ENCODE measurements around the gene METAP1D.

METAP1D gene

GRCh38 chr2:172095146-172095904, 95.6 kb downstream of the METAP1D start:
- Histone ChIP-seq H3K9ac (ENCODE audit: low read length) (no peak overlapping the region), H3K9me3 (ENCODE audit: insufficient read depth, low read length) (no peaks in the 10 kb centered on the region), H3K36me3 (replicated peaks; ENCODE audit: low read depth, low read length) (no peaks in the 10 kb centered on the region), H3K4me3 (ENCODE audit: low read length) (no peak overlapping the region), H3K27me3 (ENCODE audit: low read depth, low read length) (peaks cover 12% of the 10 kb centered on the region; the same call in 1 of the 2 replicates), H3K4me2 (ENCODE audit: low read length) (no peak overlapping the region), H3K4me1 (ENCODE audit: low read length) (peaks cover 9% of the 10 kb centered on the region), H3K79me2 (ENCODE audit: low read length) (no peaks in the 10 kb centered on the region), H2AFZ (ENCODE audit: low read depth, low read length) (no peak overlapping the region), H3K27ac (ENCODE audit: low read length) (no peak overlapping the region), H4K20me1 (ENCODE audit: insufficient read depth, low read length) (no peaks in the 10 kb centered on the region)
- TF ChIP-seq, protein P1, sequence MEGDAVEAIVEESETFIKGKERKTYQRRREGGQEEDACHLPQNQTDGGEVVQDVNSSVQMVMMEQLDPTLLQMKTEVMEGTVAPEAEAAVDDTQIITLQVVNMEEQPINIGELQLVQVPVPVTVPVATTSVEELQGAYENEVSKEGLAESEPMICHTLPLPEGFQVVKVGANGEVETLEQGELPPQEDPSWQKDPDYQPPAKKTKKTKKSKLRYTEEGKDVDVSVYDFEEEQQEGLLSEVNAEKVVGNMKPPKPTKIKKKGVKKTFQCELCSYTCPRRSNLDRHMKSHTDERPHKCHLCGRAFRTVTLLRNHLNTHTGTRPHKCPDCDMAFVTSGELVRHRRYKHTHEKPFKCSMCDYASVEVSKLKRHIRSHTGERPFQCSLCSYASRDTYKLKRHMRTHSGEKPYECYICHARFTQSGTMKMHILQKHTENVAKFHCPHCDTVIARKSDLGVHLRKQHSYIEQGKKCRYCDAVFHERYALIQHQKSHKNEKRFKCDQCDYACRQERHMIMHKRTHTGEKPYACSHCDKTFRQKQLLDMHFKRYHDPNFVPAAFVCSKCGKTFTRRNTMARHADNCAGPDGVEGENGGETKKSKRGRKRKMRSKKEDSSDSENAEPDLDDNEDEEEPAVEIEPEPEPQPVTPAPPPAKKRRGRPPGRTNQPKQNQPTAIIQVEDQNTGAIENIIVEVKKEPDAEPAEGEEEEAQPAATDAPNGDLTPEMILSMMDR (IDR thresholded peaks at IDR 0.05; ENCODE audit: low read depth, low read length), result no peak
- TF ChIP-seq EZH2phosphoT487 (IDR thresholded peaks at IDR 0.05; ENCODE audit: low read depth), result no peak

GRCh38 chr2:172095905-172096625, 96.3 kb downstream of the METAP1D start:
- H3K4me2 ChIP-seq (ENCODE audit: low read length), result no peak overlapping the region
- peaks cover 12% of the 10 kb centered on the region; the same call in 1 of the 2 replicates for H3K27me3 ChIP-seq (ENCODE audit: low read depth, low read length)
- H3K79me2 ChIP-seq (ENCODE audit: low read length), result no peaks in the 10 kb centered on the region
- H3K36me3 ChIP-seq (replicated peaks; ENCODE audit: low read depth, low read length), result no peaks in the 10 kb centered on the region
- no peak overlapping the region for H2AFZ ChIP-seq (ENCODE audit: low read depth, low read length)
- no peak overlapping the region for H3K4me3 ChIP-seq (ENCODE audit: low read length)
- no peak overlapping the region for H3K27ac ChIP-seq (ENCODE audit: low read length)
- H4K20me1 ChIP-seq (ENCODE audit: insufficient read depth, low read length), result no peaks in the 10 kb centered on the region
- TF ChIP-seq, protein P1 (IDR thresholded peaks at IDR 0.05; ENCODE audit: low read depth, low read length), result no peak
- TF ChIP-seq EZH2phosphoT487 (IDR thresholded peaks at IDR 0.05; ENCODE audit: low read depth), result no peak
- no peak overlapping the region for H3K9ac ChIP-seq (ENCODE audit: low read length)
- H3K9me3 ChIP-seq (ENCODE audit: insufficient read depth, low read length), result no peaks in the 10 kb centered on the region
- peaks cover 9% of the 10 kb centered on the region for H3K4me1 ChIP-seq (ENCODE audit: low read length)

DNA sequence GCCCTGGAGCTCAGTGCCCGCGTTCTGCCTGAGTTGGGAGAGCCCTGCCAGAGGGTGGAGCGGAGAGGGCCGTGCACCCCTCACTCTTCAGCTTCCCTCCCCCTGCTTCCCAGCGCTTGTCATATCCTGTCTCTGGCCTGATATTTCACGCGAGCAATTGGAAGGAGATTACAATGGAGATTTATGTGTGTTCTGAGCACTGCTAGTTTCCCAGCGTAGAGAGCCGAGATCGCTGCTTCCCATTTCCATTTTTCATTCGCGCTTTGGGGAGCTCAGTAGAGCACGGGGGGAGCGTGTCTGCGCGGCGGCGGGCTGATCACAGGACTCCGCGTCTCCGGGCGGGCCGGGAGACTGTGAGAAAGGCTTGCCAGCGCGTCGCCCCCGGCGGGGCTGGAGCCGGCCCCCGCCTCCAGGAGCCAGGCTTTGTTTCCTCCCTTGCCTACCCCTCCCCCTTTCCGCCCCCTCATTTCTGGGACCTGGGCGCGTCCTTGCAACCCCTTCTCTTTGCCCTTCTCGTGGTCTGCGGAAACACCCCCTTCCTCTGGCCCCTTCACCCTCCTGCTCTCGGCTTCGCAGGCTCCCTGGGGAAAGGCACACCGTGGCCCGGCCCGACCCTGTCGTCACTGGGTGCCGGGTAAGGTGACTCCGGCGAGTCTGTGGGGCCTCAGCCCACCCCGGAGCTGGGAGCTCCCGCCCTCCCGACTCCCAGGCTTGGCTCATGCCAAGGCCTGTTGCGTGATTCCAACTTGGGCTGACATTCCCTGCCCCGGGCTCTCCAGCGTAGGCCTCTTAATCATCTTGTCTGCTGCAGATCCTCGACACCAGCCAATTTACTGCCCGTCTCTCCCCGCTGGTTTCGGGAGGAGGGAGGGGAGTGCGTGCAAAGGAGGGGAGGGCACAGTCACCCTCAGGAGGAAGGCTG, 97.1 kb downstream of the METAP1D start:
- TF ChIP-seq EZH2phosphoT487 (IDR thresholded peaks at IDR 0.05; ENCODE audit: low read depth), result no peak
- TF ChIP-seq, protein P1 (IDR thresholded peaks at IDR 0.05; ENCODE audit: low read depth, low read length), result no peak
- 0 out of 2 replicates have a peak, but pooled peaks cover 10% of the 10 kb centered on the region for H3K27me3 ChIP-seq (ENCODE audit: low read depth, low read length)
- no peaks in the 10 kb centered on the region for H3K79me2 ChIP-seq (ENCODE audit: low read length)
- H3K9ac ChIP-seq (ENCODE audit: low read length), result no peak overlapping the region
- no peaks in the 10 kb centered on the region for H3K36me3 ChIP-seq (replicated peaks; ENCODE audit: low read depth, low read length)
- no peak overlapping the region for H3K4me2 ChIP-seq (ENCODE audit: low read length)
- H3K4me3 ChIP-seq (ENCODE audit: low read length), result no peak overlapping the region
- peaks cover 9% of the 10 kb centered on the region for H3K4me1 ChIP-seq (ENCODE audit: low read length)
- no peak overlapping the region for H3K27ac ChIP-seq (ENCODE audit: low read length)
- no peak overlapping the region for H2AFZ ChIP-seq (ENCODE audit: low read depth, low read length)
- H3K9me3 ChIP-seq (ENCODE audit: insufficient read depth, low read length), result no peaks in the 10 kb centered on the region
- H4K20me1 ChIP-seq (ENCODE audit: insufficient read depth, low read length), result no peaks in the 10 kb centered on the region
